Measurements from ENCODE around the gene KCNQ1. TPM values are rescaled to one million over a fixed set of nuclear protein-coding genes. Genes with fewer than 3 reads are reported as not detected.

The KCNQ1 gene
- total and polyA plus RNA-seq, 7 experiments from 2014 or later = 14.7 to 46.4 (median 36.9) TPM

DNA sequence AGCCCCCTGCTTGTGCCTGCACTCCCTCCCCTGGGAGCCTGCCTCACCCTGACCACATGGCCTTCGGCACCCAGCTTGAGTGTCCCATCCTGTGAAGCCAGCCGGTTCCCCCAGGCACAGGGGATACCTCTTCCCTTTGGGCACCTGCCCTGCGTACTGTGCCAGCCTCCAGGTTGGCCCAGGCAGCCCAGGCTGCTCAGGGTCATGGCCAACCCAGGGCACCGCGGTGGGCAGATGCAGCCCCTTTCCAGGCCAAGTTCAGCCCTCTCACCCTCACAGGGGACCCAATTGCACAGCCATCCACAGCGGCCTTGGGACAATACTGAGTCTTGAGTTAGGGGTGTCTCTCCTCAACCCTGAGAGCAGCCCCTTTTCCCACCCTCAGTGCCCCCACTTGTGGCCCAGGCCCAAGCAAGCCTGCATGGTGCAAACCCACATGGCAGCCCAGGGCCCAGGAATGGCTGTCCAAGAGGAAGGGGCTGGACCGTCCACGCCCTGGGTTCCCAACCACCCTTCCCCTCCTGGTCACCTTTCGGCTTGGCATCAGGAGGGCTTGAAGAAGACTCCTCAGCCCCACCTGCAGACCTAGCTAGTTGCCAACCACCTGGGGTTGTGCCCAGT, 353.0 kb downstream of the KCNQ1 start:
- POLR2A ChIA-PET = no interaction called here
- Mint-ChIP-seq H3K9me3 (peaks cover 0 to 2% (median 0%) of the 10 kb centered on the region in 11 donors), H3K4me1 (peaks cover 0 to 13% (median 7%) of the 10 kb centered on the region in 7 donors), H3K27ac (no peak overlapping the region), H3K36me3 (peaks cover 0 to 32% (median 12%) of the 10 kb centered on the region in 5 donors), H3K4me3 (no peak overlapping the region), H3K27me3 (no peaks in the 10 kb centered on the region)
- DNase-seq = no peak
- intact Hi-C loops (cut with micrococcal nuclease) = no loop called here
- Histone ChIP-seq H3K9me3 (ENCODE audit: control insufficient read depth in 2 of 3, low read length in 3 of 3) (no peaks in the 10 kb centered on the region), H3K27me3 (ENCODE audit: control insufficient read depth in 2 of 2, insufficient read depth in 2 of 2, low read length in 2 of 2) (no peaks in the 10 kb centered on the region), H3K27ac (ENCODE audit: low read depth, low read length) (no peak overlapping the region), H3K36me3 (ENCODE audit: control insufficient read depth in 2 of 3, insufficient read depth in 3 of 3, low read length in 3 of 3) (peaks cover 0 to 6% (median 0%) of the 10 kb centered on the region in 3 experiments), H3K4me1 (ENCODE audit: control insufficient read depth in 2 of 2, insufficient read depth in 2 of 2, low read length in 2 of 2) (no peaks in the 10 kb centered on the region), H3K4me3 (ENCODE audit: low read length) (no peak overlapping the region)
- CTCF ChIA-PET = no interaction called here
- no peak for ATAC-seq

DNA sequence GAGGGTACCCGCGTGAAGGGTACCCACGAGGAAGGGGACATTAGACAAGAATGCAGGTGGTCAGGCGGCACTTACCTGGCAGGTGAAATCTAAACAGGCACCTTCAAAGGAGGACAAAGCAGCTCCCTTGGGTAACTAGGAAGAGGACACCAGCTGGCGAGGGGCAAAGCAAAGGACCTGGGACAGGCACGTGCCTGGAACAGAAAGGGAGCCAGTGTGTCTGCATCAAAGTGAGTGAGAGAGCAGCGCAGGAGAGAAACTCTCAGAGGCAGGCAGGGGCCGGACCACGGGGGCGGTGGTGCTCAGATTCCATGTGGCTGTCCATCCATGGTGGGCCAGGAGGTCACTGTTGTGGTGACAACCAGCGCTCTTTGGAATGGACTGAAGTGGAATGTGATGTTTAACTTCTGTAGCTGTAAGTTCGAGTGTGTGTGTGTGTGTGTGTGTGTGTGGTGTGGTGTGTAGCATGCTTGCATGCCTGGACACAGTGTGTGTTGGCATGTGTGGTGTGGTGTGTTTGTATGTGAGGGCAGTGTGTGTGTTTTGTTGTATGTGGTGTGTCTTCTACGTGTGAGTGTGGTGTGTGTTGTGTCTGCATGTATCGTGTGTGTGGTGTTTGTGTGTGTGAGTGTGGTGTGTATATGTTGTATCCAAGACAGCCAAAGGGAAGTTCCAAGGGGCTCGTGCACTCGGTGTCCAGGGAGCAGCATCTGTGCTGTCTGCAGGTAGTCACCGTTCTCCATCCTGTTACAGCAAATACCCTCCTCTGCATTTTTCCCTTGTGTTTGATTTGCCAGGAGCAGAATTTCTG, 354.3 kb downstream of the KCNQ1 start:
- CTCF ChIA-PET = no interaction called here
- Histone ChIP-seq H3K27ac (ENCODE audit: low read depth, low read length) (no peak overlapping the region), H3K27me3 (ENCODE audit: control insufficient read depth in 2 of 2, insufficient read depth in 2 of 2, low read length in 2 of 2) (no peaks in the 10 kb centered on the region), H3K4me3 (ENCODE audit: low read length) (no peak overlapping the region), H3K36me3 (ENCODE audit: control insufficient read depth in 2 of 3, insufficient read depth in 3 of 3, low read length in 3 of 3) (peaks cover 0 to 12% (median 0%) of the 10 kb centered on the region in 3 experiments), H3K4me1 (ENCODE audit: control insufficient read depth in 2 of 2, insufficient read depth in 2 of 2, low read length in 2 of 2) (no peaks in the 10 kb centered on the region), H3K9me3 (ENCODE audit: control insufficient read depth in 2 of 3, low read length in 3 of 3) (no peaks in the 10 kb centered on the region)
- Mint-ChIP-seq H3K36me3 (peaks cover 0 to 33% (median 12%) of the 10 kb centered on the region in 5 donors), H3K9me3 (peaks cover 0 to 2% (median 0%) of the 10 kb centered on the region in 11 donors), H3K27me3 (no peaks in the 10 kb centered on the region), H3K4me1 (peaks cover 0 to 13% (median 7%) of the 10 kb centered on the region in 7 donors), H3K27ac (peak overlapping the region in 2 of 9 donors; percentile 59 to 73), H3K4me3 (no peak overlapping the region)
- ATAC-seq (no peak), DNase-seq (no peak)
- POLR2A ChIA-PET = no interaction called here
- intact Hi-C loops (cut with micrococcal nuclease) = no loop called here

DNA sequence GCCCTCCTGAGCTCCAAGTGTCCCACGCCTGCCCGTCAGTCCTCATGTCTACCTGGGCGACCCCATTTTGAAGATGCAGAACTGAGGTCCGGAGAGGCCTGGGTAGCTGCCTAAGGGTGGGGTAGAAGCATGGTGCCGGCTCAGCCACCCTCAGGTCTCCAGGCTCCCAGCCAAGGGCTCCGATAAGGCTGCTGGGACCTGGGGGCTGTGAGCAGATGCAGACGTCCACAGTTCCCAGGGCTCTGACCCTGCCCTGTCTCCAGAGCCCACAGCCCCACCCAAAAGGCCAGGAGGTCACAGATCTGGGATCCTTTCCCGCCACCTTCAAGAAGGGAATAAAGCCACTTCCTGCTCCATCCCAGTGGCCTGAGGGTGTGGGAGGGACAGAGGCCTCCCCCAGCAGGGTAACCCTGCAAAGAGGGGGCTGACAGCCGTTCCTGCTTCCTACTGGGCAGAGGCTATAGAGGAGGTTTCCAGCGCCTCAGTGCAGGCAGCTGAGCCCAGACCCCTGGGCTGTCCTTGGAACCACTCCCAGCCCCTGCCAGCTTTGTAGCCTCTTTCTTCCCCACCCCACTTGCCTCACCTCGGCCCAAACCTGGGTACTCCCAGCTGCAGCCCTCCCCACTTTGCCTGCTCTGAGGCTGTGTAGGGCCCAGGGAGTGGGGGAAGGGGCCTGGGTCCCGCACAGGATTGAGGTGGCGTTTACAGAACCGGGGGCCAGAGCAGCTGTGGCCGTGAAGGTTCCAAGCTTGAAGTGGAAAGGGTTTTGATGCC, 355.3 kb downstream of the KCNQ1 start:
- CTCF ChIA-PET = no interaction called here
- peaks cover 0 to 13% (median 7%) of the 10 kb centered on the region in 7 donors for H3K4me1 Mint-ChIP-seq

DNA sequence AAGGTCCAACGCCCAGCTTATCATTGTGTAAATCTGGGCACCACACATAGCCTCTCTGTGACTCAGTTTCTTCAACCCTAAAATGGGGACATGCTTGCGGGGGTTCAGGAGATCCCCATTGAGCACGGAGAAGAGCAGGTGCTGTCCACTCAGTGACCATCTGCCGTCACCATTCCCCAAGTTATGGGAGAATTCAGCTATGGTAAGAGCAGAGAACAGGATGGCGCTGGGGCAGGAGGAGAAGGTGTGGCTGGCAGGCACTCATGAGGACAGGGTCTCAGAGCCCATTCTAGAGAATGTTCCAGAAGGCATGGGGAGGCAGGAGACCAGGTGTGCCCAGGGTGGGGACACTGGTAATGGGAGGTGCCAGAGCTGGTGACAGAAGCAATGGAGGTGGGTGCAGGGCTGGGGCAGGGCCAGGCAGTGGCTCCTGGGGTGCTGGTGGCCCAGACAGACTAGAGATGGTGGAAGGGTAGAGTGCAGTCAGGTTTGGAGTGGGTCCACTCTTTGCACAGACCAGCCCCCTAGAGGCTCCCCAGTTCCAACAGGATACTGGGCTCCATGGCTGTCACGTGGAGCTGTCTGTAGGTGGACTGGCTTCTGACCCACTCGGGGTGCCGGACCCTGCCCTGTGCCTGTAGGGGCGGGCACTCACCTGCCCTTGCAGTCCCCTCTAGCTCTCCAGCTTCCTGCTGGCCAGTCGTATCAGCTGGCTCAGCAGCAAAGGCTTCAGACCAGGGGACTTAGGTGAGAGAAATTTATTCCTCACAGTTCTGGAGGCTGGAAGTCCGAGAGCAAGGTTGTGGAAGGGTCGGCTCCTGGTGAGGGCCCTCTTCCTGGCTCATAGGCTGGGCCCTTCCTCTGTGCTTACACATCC, 356.1 kb downstream of the KCNQ1 start:
- intact Hi-C loops (cut with micrococcal nuclease) = no loop called here
- H3K27me3 ChIP-seq (ENCODE audit: control insufficient read depth in 2 of 2, insufficient read depth in 2 of 2, low read length in 2 of 2) = no peaks in the 10 kb centered on the region
- H3K27ac ChIP-seq (ENCODE audit: low read depth, low read length) = no peak overlapping the region
- Mint-ChIP-seq H3K27me3 (no peaks in the 10 kb centered on the region), H3K36me3 (peaks cover 0 to 35% (median 15%) of the 10 kb centered on the region in 5 donors), H3K4me1 (peaks cover 0 to 13% (median 7%) of the 10 kb centered on the region in 7 donors), H3K4me3 (no peak overlapping the region), H3K27ac (peak overlapping the region in 1 of 9 donors; percentile 59), H3K9me3 (peaks cover 0 to 2% (median 0%) of the 10 kb centered on the region in 11 donors)
- no peaks in the 10 kb centered on the region for H3K4me1 ChIP-seq (ENCODE audit: control insufficient read depth in 2 of 2, insufficient read depth in 2 of 2, low read length in 2 of 2)
- ChIA-PET POLR2A (no interaction called here), CTCF (no interaction called here)
- H3K36me3 ChIP-seq (ENCODE audit: control insufficient read depth in 2 of 3, insufficient read depth in 3 of 3, low read length in 3 of 3) = peaks cover 0 to 14% (median 0%) of the 10 kb centered on the region in 3 experiments
- no peak for ATAC-seq
- no peaks in the 10 kb centered on the region for H3K9me3 ChIP-seq (ENCODE audit: control insufficient read depth in 2 of 3, low read length in 3 of 3)
- DNase-seq = no peak
- H3K4me3 ChIP-seq (ENCODE audit: low read length) = no peak overlapping the region

More for the DNA sequence above, 355.3 kb downstream of the KCNQ1 start:
- POLR2A ChIA-PET = no interaction called here
- Histone ChIP-seq H3K9me3 (ENCODE audit: control insufficient read depth in 2 of 3, low read length in 3 of 3) (no peaks in the 10 kb centered on the region), H3K27ac (ENCODE audit: low read depth, low read length) (no peak overlapping the region), H3K27me3 (ENCODE audit: control insufficient read depth in 2 of 2, insufficient read depth in 2 of 2, low read length in 2 of 2) (no peaks in the 10 kb centered on the region), H3K4me3 (ENCODE audit: low read length) (no peak overlapping the region), H3K4me1 (ENCODE audit: control insufficient read depth in 2 of 2, insufficient read depth in 2 of 2, low read length in 2 of 2) (no peaks in the 10 kb centered on the region), H3K36me3 (ENCODE audit: control insufficient read depth in 2 of 3, insufficient read depth in 3 of 3, low read length in 3 of 3) (peaks cover 0 to 14% (median 0%) of the 10 kb centered on the region in 3 experiments)
- DNase-seq (no peak), ATAC-seq (no peak)
- no peaks in the 10 kb centered on the region for H3K27me3 Mint-ChIP-seq
- peaks cover 0 to 33% (median 12%) of the 10 kb centered on the region in 5 donors for H3K36me3 Mint-ChIP-seq
- no peak overlapping the region for H3K4me3 Mint-ChIP-seq
- intact Hi-C loops (cut with micrococcal nuclease) = no loop called here
- no peak overlapping the region for H3K27ac Mint-ChIP-seq
- peaks cover 0 to 2% (median 0%) of the 10 kb centered on the region in 11 donors for H3K9me3 Mint-ChIP-seq

DNA sequence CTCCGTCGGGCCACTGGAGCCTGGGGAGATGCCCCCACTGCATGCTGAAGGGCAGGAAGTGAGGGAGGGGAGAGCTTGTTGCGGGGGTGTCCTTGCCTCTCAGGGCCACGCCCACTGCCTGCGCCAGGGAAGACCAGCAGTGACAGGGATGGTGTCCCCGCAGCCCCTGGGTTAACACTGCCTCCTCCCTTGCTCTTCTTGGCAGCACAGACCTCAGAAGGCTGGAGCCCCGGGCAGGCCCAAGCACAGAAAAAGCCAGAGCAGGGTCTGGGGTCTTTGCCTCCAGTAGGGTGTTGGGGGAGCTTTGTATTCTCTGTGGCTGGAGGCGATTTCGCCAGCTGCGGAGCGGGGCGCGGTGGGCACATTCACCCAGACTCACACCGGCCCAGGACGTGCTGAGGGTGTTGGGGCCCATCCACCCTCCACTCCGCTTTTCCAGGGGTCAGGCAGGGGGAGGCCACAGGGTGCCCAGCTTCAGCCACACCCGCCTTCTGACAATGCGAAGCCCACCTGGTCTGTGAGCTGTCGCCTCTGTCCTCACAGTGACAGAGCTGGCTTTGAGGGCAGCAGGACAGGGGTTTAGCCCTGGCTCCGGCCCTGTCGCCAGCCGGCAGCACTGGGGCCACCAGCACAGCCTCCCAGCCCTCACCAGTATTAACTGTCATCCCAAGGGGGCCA, 357.0 kb downstream of the KCNQ1 start:
- Mint-ChIP-seq H3K27me3 (no peaks in the 10 kb centered on the region), H3K9me3 (peaks cover 0 to 2% (median 0%) of the 10 kb centered on the region in 11 donors), H3K4me3 (no peak overlapping the region), H3K27ac (no peak overlapping the region), H3K36me3 (peaks cover 0 to 35% (median 12%) of the 10 kb centered on the region in 5 donors), H3K4me1 (peaks cover 0 to 13% (median 7%) of the 10 kb centered on the region in 7 donors)
- ATAC-seq (no peak), DNase-seq (no peak)
- H3K9me3 ChIP-seq (ENCODE audit: control insufficient read depth in 2 of 3, low read length in 3 of 3) = no peaks in the 10 kb centered on the region
- no peaks in the 10 kb centered on the region for H3K4me1 ChIP-seq (ENCODE audit: control insufficient read depth in 2 of 2, insufficient read depth in 2 of 2, low read length in 2 of 2)
- no peaks in the 10 kb centered on the region for H3K27me3 ChIP-seq (ENCODE audit: control insufficient read depth in 2 of 2, insufficient read depth in 2 of 2, low read length in 2 of 2)
- ChIA-PET CTCF (no interaction called here), POLR2A (no interaction called here)
- H3K36me3 ChIP-seq (ENCODE audit: control insufficient read depth in 2 of 3, insufficient read depth in 3 of 3, low read length in 3 of 3) = peaks cover 0 to 14% (median 0%) of the 10 kb centered on the region in 3 experiments
- intact Hi-C loops (cut with micrococcal nuclease) = no loop called here
- H3K27ac ChIP-seq (ENCODE audit: low read depth, low read length) = no peak overlapping the region
- no peak overlapping the region for H3K4me3 ChIP-seq (ENCODE audit: low read length)

All from naive thymus-derived CD4-positive, alpha-beta T cell (primary cell).